ENCODE measurements around the gene SH2D1B.

GRCh38 chr1:162417650-162418049 lies 5.7 kb upstream of the SH2D1B start:
- no peak for TF ChIP-seq CTCF (IDR thresholded peaks at IDR 0.05)
- no peak for TF ChIP-seq POLR2A (IDR thresholded peaks at IDR 0.05)

Data from Peyer's patch (tissue), 4 donors.